SU-DHL-6 (cell line): ENCODE data around the gene TACC3.

Source experiments
- EZH2phosphoT487 ChIP-seq: fragments of 200-600 bp; sonication (generic), shearing (Covaris generic); conservative IDR thresholded peaks from 2 replicates; pipeline ENCODE4 v1.6.1; 2018; ENCODE audit warnings: mild to moderate bottlenecking, antibody characterized with exemption, low read length, moderate library complexity, mixed read lengths
- TF ChIP-seq, protein P1 (sequence below): fragments of 200-600 bp; sonication (generic); IDR thresholded peaks from one replicate; pipeline ENCODE4 v1.5.1; 2017; ENCODE audit warnings: antibody characterized with exemption, mild to moderate bottlenecking, low read length, moderate library complexity; ENCODE audit not compliant: insufficient read depth, poor library complexity, severe bottlenecking

DNA sequence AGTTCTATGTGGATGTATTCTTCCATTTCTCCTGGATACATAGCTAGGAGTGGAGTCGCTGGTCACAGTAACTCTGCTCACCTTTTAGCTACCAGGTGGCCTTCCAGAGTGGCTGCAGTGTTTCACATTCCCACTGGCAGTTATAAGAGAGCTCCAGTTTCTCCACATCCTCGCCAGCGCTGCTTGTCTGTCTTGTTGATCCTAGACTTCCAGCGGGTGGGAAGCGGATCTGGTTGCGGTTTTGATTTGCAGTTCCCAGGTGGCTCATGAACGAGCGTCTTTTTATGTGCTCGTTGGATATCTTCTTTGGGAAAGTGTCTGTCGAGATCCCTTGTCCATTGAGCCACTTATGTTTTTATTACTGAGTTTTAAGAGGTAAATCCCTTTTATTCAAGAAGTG, 11.6 kb downstream of the TACC3 start:
- TF ChIP-seq, protein P1, sequence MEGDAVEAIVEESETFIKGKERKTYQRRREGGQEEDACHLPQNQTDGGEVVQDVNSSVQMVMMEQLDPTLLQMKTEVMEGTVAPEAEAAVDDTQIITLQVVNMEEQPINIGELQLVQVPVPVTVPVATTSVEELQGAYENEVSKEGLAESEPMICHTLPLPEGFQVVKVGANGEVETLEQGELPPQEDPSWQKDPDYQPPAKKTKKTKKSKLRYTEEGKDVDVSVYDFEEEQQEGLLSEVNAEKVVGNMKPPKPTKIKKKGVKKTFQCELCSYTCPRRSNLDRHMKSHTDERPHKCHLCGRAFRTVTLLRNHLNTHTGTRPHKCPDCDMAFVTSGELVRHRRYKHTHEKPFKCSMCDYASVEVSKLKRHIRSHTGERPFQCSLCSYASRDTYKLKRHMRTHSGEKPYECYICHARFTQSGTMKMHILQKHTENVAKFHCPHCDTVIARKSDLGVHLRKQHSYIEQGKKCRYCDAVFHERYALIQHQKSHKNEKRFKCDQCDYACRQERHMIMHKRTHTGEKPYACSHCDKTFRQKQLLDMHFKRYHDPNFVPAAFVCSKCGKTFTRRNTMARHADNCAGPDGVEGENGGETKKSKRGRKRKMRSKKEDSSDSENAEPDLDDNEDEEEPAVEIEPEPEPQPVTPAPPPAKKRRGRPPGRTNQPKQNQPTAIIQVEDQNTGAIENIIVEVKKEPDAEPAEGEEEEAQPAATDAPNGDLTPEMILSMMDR, result no peak
- TF ChIP-seq EZH2phosphoT487, result no peak
